ENCODE results near the gene EPHA3.

EPHA3 gene

GRCh38 chr3:89372456-89372855 is 265.0 kb downstream of the EPHA3 start (continued):
- TF ChIP-seq ZNF704 (tag by site-specific recombination; IDR thresholded peaks at IDR 0.05), result no peak
- TF ChIP-seq ZNF677 (tag by site-specific recombination; IDR thresholded peaks at IDR 0.05), result no peak

GRCh38 chr3:89373434-89373833 is 266.0 kb downstream of the EPHA3 start:
- Histone ChIP-seq H3K27ac (ENCODE audit: extremely low read depth, low read depth, low read length) (no peak overlapping the region), H3K4me3 (ENCODE audit: low read depth, low read length) (no peak overlapping the region), H3K9me3 (ENCODE audit: control insufficient read depth, insufficient read depth, low read depth, low read length) (no peaks in the 10 kb centered on the region), H3K4me1 (ENCODE audit: control insufficient read depth, insufficient read depth, low read length) (no peaks in the 10 kb centered on the region), H3K36me3 (ENCODE audit: control insufficient read depth in 2 of 2, insufficient read depth in 1 of 2, low read length in 2 of 2) (no peaks in the 10 kb centered on the region)
- ChIA-PET POLR2A (no interaction called here), CTCF (no interaction called here)
- TF ChIP-seq ZNF776 (tag by site-specific recombination; IDR thresholded peaks at IDR 0.05; ENCODE audit: borderline replicate concordance), result no peak
- no peak for TF ChIP-seq ZEB2 (tag by site-specific recombination; IDR thresholded peaks at IDR 0.05)
- no peak for TF ChIP-seq HOXC10 (CRISPR knock-in tag; IDR thresholded peaks at IDR 0.05)
- no peak for TF ChIP-seq ZNF514 (tag by site-specific recombination; IDR thresholded peaks at IDR 0.05)
- TF ChIP-seq ZNF658 (tag by site-specific recombination; IDR thresholded peaks at IDR 0.05), result no peak
- TF ChIP-seq SP2 (tag by site-specific recombination; IDR thresholded peaks at IDR 0.05), result no peak
- no peak for TF ChIP-seq AEBP2 (tag by site-specific recombination; IDR thresholded peaks at IDR 0.05; ENCODE audit: borderline replicate concordance)
- TF ChIP-seq ZFP41 (tag by site-specific recombination; IDR thresholded peaks at IDR 0.05; ENCODE audit: borderline replicate concordance), result no peak
- no peak for TF ChIP-seq ZNF133 (tag by site-specific recombination; IDR thresholded peaks at IDR 0.05)
- TF ChIP-seq ZNF404 (tag by site-specific recombination; IDR thresholded peaks at IDR 0.05), result no peak
- TF ChIP-seq ZNF629 (tag by site-specific recombination; IDR thresholded peaks at IDR 0.05), result no peak
- TF ChIP-seq ZNF169 (tag by site-specific recombination; IDR thresholded peaks at IDR 0.05), result no peak

- Histone ChIP-seq H3K4me1 (ENCODE audit: control insufficient read depth, insufficient read depth, low read length) (no peaks in the 10 kb centered on the region), H3K27ac (ENCODE audit: extremely low read depth, low read depth, low read length) (no peak overlapping the region), H3K4me3 (ENCODE audit: low read depth, low read length) (no peak overlapping the region), H3K9me3 (ENCODE audit: control insufficient read depth, insufficient read depth, low read depth, low read length) (no peaks in the 10 kb centered on the region), H3K36me3 (ENCODE audit: control insufficient read depth in 2 of 2, insufficient read depth in 1 of 2, low read length in 2 of 2) (no peaks in the 10 kb centered on the region)
- no peak for TF ChIP-seq ZNF530 (tag by site-specific recombination; IDR thresholded peaks at IDR 0.05; ENCODE audit: low read depth)
- ChIA-PET CTCF (no interaction called here), POLR2A (no interaction called here)
These were observed 268.0 kb downstream of the EPHA3 start for GRCh38 chr3:89375451-89375850.

GRCh38 chr3:89380016-89380415 is 272.6 kb downstream of the EPHA3 start:
- Histone ChIP-seq H3K27ac (ENCODE audit: extremely low read depth, low read depth, low read length) (no peak overlapping the region), H3K36me3 (ENCODE audit: control insufficient read depth in 2 of 2, insufficient read depth in 1 of 2, low read length in 2 of 2) (no peaks in the 10 kb centered on the region), H3K4me1 (ENCODE audit: control insufficient read depth, insufficient read depth, low read length) (no peaks in the 10 kb centered on the region), H3K4me3 (ENCODE audit: low read depth, low read length) (no peak overlapping the region), H3K9me3 (ENCODE audit: control insufficient read depth, insufficient read depth, low read depth, low read length) (no peaks in the 10 kb centered on the region)
- CTCF ChIA-PET, result no interaction called here
- no peak for TF ChIP-seq PRDM1 (tag by site-specific recombination; IDR thresholded peaks at IDR 0.05)
- no peak for TF ChIP-seq ZNF776 (tag by site-specific recombination; IDR thresholded peaks at IDR 0.05; ENCODE audit: borderline replicate concordance)
- no peak for TF ChIP-seq ZNF366 (tag by site-specific recombination; conservative IDR thresholded peaks at IDR 0.05)
- TF ChIP-seq ZNF214 (tag by site-specific recombination; IDR thresholded peaks at IDR 0.05; ENCODE audit: borderline replicate concordance), result no peak
- POLR2A ChIA-PET, result no interaction called here
